ENCODE results near the gene COL23A1. TPM values are rescaled to one million over a fixed set of nuclear protein-coding genes. Genes with fewer than 3 reads are reported as not detected.

COL23A1 gene
- total RNA-seq, 1 donor from 2014 or later = 4.3 TPM

GRCh38 chr5:178391480-178391879 is 198.7 kb downstream of the COL23A1 start:
- no peaks in the 10 kb centered on the region for H3K4me1 ChIP-seq
- H3K36me3 ChIP-seq = no peaks in the 10 kb centered on the region
- DNase-seq (ENCODE audit: low spot score in 2 of 2) = no peak
- no peak for TF ChIP-seq CTCF (IDR thresholded peaks at IDR 0.05)
- H3K27ac ChIP-seq = no peak overlapping the region
- H3K4me3 ChIP-seq = no peak overlapping the region
- intact Hi-C loops (cut with DNase I) = no loop called here
- H3K27me3 ChIP-seq = no peaks in the 10 kb centered on the region
- no peaks in the 10 kb centered on the region for H3K9me3 ChIP-seq

- no peak overlapping the region for H3K27ac ChIP-seq
- no peaks in the 10 kb centered on the region for H3K9me3 ChIP-seq
- no peaks in the 10 kb centered on the region for H3K4me1 ChIP-seq
- H3K27me3 ChIP-seq = no peaks in the 10 kb centered on the region
- H3K36me3 ChIP-seq = no peaks in the 10 kb centered on the region
- no peak for TF ChIP-seq CTCF (IDR thresholded peaks at IDR 0.05)
- no peak for DNase-seq (ENCODE audit: low spot score in 2 of 2)
- H3K4me3 ChIP-seq = no peak overlapping the region
- intact Hi-C loops (cut with DNase I) = no loop called here
These were observed 200.4 kb downstream of the COL23A1 start for GRCh38 chr5:178389796-178390195.

- Histone ChIP-seq H3K36me3 (no peaks in the 10 kb centered on the region), H3K27ac (no peak overlapping the region), H3K4me3 (no peak overlapping the region), H3K27me3 (no peaks in the 10 kb centered on the region), H3K9me3 (no peaks in the 10 kb centered on the region), H3K4me1 (no peaks in the 10 kb centered on the region)
- TF ChIP-seq CTCF (IDR thresholded peaks at IDR 0.05) = no peak
- DNase-seq (ENCODE audit: low spot score in 2 of 2) = no peak
- intact Hi-C loops (cut with DNase I) = no loop called here
These were observed 201.0 kb downstream of the COL23A1 start for GRCh38 chr5:178389026-178389729.

DNA sequence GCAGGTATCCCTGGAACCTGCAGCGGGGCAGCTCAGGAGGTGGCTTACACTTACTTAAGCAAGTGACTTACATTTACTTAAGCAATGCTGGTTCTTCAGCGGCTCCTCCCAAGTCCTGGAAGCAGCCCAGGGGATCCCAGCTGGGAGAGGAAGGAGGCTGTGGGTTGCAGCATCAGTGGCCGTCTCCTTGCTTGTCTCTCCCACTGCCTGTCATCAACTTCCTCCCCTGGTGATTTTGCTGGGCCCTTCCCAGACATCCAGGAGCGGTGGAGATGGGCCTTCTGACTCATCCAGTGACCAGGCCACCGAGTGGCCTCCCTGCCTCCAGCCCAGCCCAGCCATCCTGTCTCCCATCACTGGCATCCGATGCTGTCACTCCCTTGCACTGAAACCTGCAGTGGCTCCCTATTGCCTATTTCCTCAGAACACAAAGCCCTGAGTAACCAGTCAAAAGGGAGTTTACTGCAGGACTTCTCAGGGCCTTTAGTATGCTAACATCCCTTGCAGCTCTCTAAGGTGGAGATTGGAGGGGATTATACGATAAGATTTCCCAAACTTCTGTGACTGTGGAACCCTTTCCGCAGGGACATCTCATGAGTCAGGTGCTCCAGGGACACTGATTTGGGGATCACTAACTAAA is 201.7 kb downstream of the COL23A1 start:
- Histone ChIP-seq H3K9me3 (no peaks in the 10 kb centered on the region), H3K36me3 (no peaks in the 10 kb centered on the region), H3K4me1 (no peaks in the 10 kb centered on the region), H3K27ac (no peak overlapping the region), H3K27me3 (no peaks in the 10 kb centered on the region), H3K4me3 (no peak overlapping the region)
- no peak for TF ChIP-seq CTCF (IDR thresholded peaks at IDR 0.05)
- intact Hi-C loops (cut with DNase I) = no loop called here
- no peak for DNase-seq (ENCODE audit: low spot score in 2 of 2)

DNA sequence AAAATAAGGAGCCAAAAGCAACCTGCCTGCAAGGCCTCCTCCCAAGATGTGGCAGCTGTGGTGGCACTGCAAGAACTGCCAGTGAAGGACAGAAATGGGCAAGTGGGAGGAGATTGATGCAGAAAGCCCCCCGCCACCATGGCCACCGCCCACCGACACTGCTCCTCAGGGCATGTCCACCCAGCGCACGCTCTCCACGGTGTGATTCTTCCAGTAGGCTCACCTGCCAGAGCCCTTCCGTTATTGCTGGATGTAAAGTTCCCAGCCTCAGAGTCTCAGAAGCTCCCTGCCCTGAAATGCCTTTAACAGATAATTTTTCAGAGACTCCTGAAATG is 202.4 kb downstream of the COL23A1 start:
- no peak for DNase-seq (ENCODE audit: low spot score in 2 of 2)
- no peaks in the 10 kb centered on the region for H3K9me3 ChIP-seq
- no peak overlapping the region for H3K27ac ChIP-seq
- no peaks in the 10 kb centered on the region for H3K4me1 ChIP-seq
- TF ChIP-seq CTCF (IDR thresholded peaks at IDR 0.05) = no peak
- intact Hi-C loops (cut with DNase I) = no loop called here
- no peaks in the 10 kb centered on the region for H3K27me3 ChIP-seq
- no peak overlapping the region for H3K4me3 ChIP-seq
- H3K36me3 ChIP-seq = no peaks in the 10 kb centered on the region

All from ascending aorta (tissue), 2 donors.